Measurements from ENCODE around the gene PLPPR2.
A peak's percentile ranks its signal among the peaks of the same experiment; 100 is the strongest.
"Not testable (repeated sequence)": the region's sequence is repeated elsewhere in the genome, so short reads cannot be mapped to it uniquely, and the experiment has no call there.

PLPPR2 gene

GRCh38 chr19:11347546-11348039 lies 7.6 kb upstream of the PLPPR2 start:
- Histone ChIP-seq H3K4me2 (ENCODE audit: low read depth, low read length, poor library complexity, severe bottlenecking) (peak overlapping the region; percentile 97), H3K79me2 (ENCODE audit: insufficient read depth, low read length) (peaks cover 6% of the 10 kb centered on the region; the same call in 1 of the 2 replicates), H2AFZ (ENCODE audit: low read length) (no peak overlapping the region), H3K4me1 (ENCODE audit: insufficient read depth, low read length, poor library complexity, severe bottlenecking) (peaks cover 28% of the 10 kb centered on the region), H3F3A (ENCODE audit: low read depth) (peaks cover 5% of the 10 kb centered on the region), H3K4me3 (ENCODE audit: low read length, poor library complexity, severe bottlenecking) (peak overlapping the region; percentile 13), H3K36me3 (ENCODE audit: insufficient read depth, low read length) (no peaks in the 10 kb centered on the region), H3K9ac (ENCODE audit: low read depth, low read length, poor library complexity, severe bottlenecking) (no peak overlapping the region), H3K27me3 (ENCODE audit: insufficient read depth, low read length, poor library complexity, severe bottlenecking) (no peaks in the 10 kb centered on the region), H3K9me3 (ENCODE audit: insufficient read depth, low read depth, low read length) (no peaks in the 10 kb centered on the region), H4K20me1 (ENCODE audit: insufficient read depth, low read length, poor library complexity, severe bottlenecking) (no peaks in the 10 kb centered on the region), H3K9me2 (replicated peaks; ENCODE audit: low read depth, low read length) (no peaks in the 10 kb centered on the region)
- TF ChIP-seq CTCF (conservative IDR thresholded peaks at IDR 0.05; ENCODE audit: low read length) (no peak), EZH2phosphoT487 (IDR thresholded peaks at IDR 0.05; ENCODE audit: borderline replicate concordance) (no peak)

- Histone ChIP-seq H3K9me3 (ENCODE audit: insufficient read depth, low read depth, low read length) (no peaks in the 10 kb centered on the region), H3K9me2 (replicated peaks; ENCODE audit: low read depth, low read length) (no peaks in the 10 kb centered on the region), H3K4me3 (ENCODE audit: low read length, poor library complexity, severe bottlenecking) (no peak overlapping the region), H3K4me2 (ENCODE audit: low read depth, low read length, poor library complexity, severe bottlenecking) (no peak overlapping the region), H3F3A (ENCODE audit: low read depth) (peaks cover 4% of the 10 kb centered on the region), H3K9ac (ENCODE audit: low read depth, low read length, poor library complexity, severe bottlenecking) (no peak overlapping the region), H3K4me1 (ENCODE audit: insufficient read depth, low read length, poor library complexity, severe bottlenecking) (peaks cover 25% of the 10 kb centered on the region), H3K36me3 (ENCODE audit: insufficient read depth, low read length) (no peaks in the 10 kb centered on the region), H3K79me2 (ENCODE audit: insufficient read depth, low read length) (peaks cover 6% of the 10 kb centered on the region; the same call in 1 of the 2 replicates), H4K20me1 (ENCODE audit: insufficient read depth, low read length, poor library complexity, severe bottlenecking) (no peaks in the 10 kb centered on the region), H3K27me3 (ENCODE audit: insufficient read depth, low read length, poor library complexity, severe bottlenecking) (no peaks in the 10 kb centered on the region), H2AFZ (ENCODE audit: low read length) (no peak overlapping the region)
- TF ChIP-seq CTCF (conservative IDR thresholded peaks at IDR 0.05; ENCODE audit: low read length) (no peak), EZH2phosphoT487 (IDR thresholded peaks at IDR 0.05; ENCODE audit: borderline replicate concordance) (no peak)
These were observed 6.1 kb upstream of the PLPPR2 start for GRCh38 chr19:11349171-11349570.

GRCh38 chr19:11354102-11354501 lies 1.1 kb upstream of the PLPPR2 start:
- H3K4me2 ChIP-seq (ENCODE audit: low read depth, low read length, poor library complexity, severe bottlenecking); H3K36me3 ChIP-seq (ENCODE audit: insufficient read depth, low read length); H2AFZ ChIP-seq (ENCODE audit: low read length); H3K27me3 ChIP-seq (ENCODE audit: insufficient read depth, low read length, poor library complexity, severe bottlenecking); H3K4me3 ChIP-seq (ENCODE audit: low read length, poor library complexity, severe bottlenecking); H3K4me1 ChIP-seq (ENCODE audit: insufficient read depth, low read length, poor library complexity, severe bottlenecking); H3F3A ChIP-seq (ENCODE audit: low read depth); H3K9ac ChIP-seq (ENCODE audit: low read depth, low read length, poor library complexity, severe bottlenecking); H3K9me2 ChIP-seq (replicated peaks; ENCODE audit: low read depth, low read length); H4K20me1 ChIP-seq (ENCODE audit: insufficient read depth, low read length, poor library complexity, severe bottlenecking); H3K79me2 ChIP-seq (ENCODE audit: insufficient read depth, low read length); H3K9me3 ChIP-seq (ENCODE audit: insufficient read depth, low read depth, low read length): not testable (repeated sequence)

GRCh38 chr19:11356074-11356397 lies 804 bp downstream of the PLPPR2 start:
- Histone ChIP-seq H3K36me3 (ENCODE audit: insufficient read depth, low read length) (no peaks in the 10 kb centered on the region), H3K9me3 (ENCODE audit: insufficient read depth, low read depth, low read length) (no peaks in the 10 kb centered on the region), H3K79me2 (ENCODE audit: insufficient read depth, low read length) (no peaks in the 10 kb centered on the region), H3K4me1 (ENCODE audit: insufficient read depth, low read length, poor library complexity, severe bottlenecking) (no peaks in the 10 kb centered on the region), H3K4me3 (ENCODE audit: low read length, poor library complexity, severe bottlenecking) (no peak overlapping the region), H3F3A (ENCODE audit: low read depth) (no peaks in the 10 kb centered on the region), H3K27me3 (ENCODE audit: insufficient read depth, low read length, poor library complexity, severe bottlenecking) (no peaks in the 10 kb centered on the region), H3K9me2 (replicated peaks; ENCODE audit: low read depth, low read length) (no peaks in the 10 kb centered on the region), H2AFZ (ENCODE audit: low read length) (no peak overlapping the region), H3K4me2 (ENCODE audit: low read depth, low read length, poor library complexity, severe bottlenecking) (no peak overlapping the region), H4K20me1 (ENCODE audit: insufficient read depth, low read length, poor library complexity, severe bottlenecking) (no peaks in the 10 kb centered on the region), H3K9ac (ENCODE audit: low read depth, low read length, poor library complexity, severe bottlenecking) (no peak overlapping the region)
- TF ChIP-seq CTCF (conservative IDR thresholded peaks at IDR 0.05; ENCODE audit: low read length): no peak
- TF ChIP-seq EZH2phosphoT487 (IDR thresholded peaks at IDR 0.05; ENCODE audit: borderline replicate concordance): no peak

All from Loucy (cell line).